BLaER1 (cell line): ENCODE data around the gene MBOAT2.
A peak's percentile ranks its signal among the peaks of the same experiment; 100 is the strongest.

Experiments used
- H3K27ac ChIP-seq: shearing (Covaris generic); formaldehyde crosslinking; 2 replicates; pipeline ENCODE4 v1.8.1; 2022
- H3K27me3 ChIP-seq: shearing (Covaris generic); formaldehyde crosslinking; 2 replicates; pipeline ENCODE4 v1.8.1; 2022
- H3K36me3 ChIP-seq: shearing (Covaris generic); formaldehyde crosslinking; 2 replicates; pipeline ENCODE4 v1.8.1; 2022
- H3K4me1 ChIP-seq: shearing (Covaris generic); formaldehyde crosslinking; 2 replicates; pipeline ENCODE4 v1.8.1; 2022
- H3K4me2 ChIP-seq: shearing (Covaris generic); formaldehyde crosslinking; 2 replicates; pipeline ENCODE4 v1.8.1; 2022
- H3K4me3 ChIP-seq: shearing (Covaris generic); formaldehyde crosslinking; 2 replicates; pipeline ENCODE4 v1.8.1; 2022
- H3K9ac ChIP-seq: shearing (Covaris generic); formaldehyde crosslinking; 2 replicates; pipeline ENCODE4 v1.8.1; 2022
- H3K9me3 ChIP-seq: shearing (Covaris generic); formaldehyde crosslinking; 2 replicates; pipeline ENCODE4 v1.8.1; 2022
- H4K20me1 ChIP-seq: shearing (Covaris generic); formaldehyde crosslinking; 2 replicates; pipeline ENCODE4 v1.8.1; 2022
- Cebpa-rat ChIP-seq: shearing (Covaris generic); IDR thresholded peaks from 2 replicates; pipeline ENCODE4 v1.8.1; 2022

The MBOAT2 gene

DNA sequence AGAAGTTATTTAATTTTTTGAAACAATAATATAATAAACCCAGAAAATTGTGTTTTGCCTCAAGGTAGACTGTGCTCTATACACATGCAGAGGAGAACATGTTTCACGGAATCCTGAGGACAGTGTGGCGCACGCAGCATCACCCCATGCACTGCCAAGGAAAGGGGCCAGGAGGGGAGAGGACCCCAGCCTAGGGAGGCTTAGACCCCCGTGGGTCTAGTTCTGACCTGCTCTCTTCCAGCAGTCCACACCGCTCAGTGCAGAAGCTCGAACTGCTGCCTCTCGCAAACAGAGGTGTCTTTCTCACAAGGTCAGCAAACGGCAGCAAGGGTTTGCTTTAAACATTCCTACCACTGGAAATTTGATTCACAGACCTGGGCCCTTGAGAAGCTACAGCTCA lies 114.5 kb downstream of the MBOAT2 start:
- H3K4me1 ChIP-seq = peaks cover 31% of the 10 kb centered on the region
- peak overlapping the region; percentile 27 for H3K4me2 ChIP-seq
- H3K9me3 ChIP-seq = no peaks in the 10 kb centered on the region
- no peaks in the 10 kb centered on the region for H3K27me3 ChIP-seq
- no peaks in the 10 kb centered on the region for H4K20me1 ChIP-seq
- no peak for TF ChIP-seq Cebpa-rat
- no peak overlapping the region for H3K4me3 ChIP-seq
- no peak overlapping the region for H3K27ac ChIP-seq
- H3K36me3 ChIP-seq = no peaks in the 10 kb centered on the region
- H3K9ac ChIP-seq = no peak overlapping the region

DNA sequence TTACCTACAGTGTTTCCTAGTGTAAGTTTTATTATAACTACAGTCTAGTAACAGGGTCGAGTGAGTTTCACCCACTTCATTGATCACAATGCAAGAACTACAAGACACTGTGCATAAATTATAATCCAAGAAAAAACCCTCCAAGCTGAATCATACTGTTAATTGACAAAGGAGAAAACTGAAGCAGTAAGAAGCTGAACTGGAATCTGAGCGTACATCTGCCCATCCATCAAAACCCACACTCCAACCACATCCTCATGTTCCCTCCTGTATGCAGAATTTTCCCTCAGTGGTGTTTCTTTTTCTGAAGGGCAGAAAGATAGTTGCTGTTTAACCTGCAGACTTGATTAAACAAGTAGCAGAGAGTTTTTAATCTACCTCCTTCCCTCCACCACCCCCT lies 116.6 kb downstream of the MBOAT2 start:
- Histone ChIP-seq H3K9ac (no peak overlapping the region), H4K20me1 (no peaks in the 10 kb centered on the region), H3K36me3 (peaks cover 5% of the 10 kb centered on the region; the same call in 1 of the 2 replicates), H3K4me2 (peak overlapping the region; percentile 49; the same call in 1 of the 2 replicates), H3K4me3 (no peak overlapping the region), H3K27me3 (no peaks in the 10 kb centered on the region), H3K9me3 (no peaks in the 10 kb centered on the region), H3K4me1 (peaks cover 31% of the 10 kb centered on the region), H3K27ac (no peak overlapping the region)
- no peak for TF ChIP-seq Cebpa-rat

DNA sequence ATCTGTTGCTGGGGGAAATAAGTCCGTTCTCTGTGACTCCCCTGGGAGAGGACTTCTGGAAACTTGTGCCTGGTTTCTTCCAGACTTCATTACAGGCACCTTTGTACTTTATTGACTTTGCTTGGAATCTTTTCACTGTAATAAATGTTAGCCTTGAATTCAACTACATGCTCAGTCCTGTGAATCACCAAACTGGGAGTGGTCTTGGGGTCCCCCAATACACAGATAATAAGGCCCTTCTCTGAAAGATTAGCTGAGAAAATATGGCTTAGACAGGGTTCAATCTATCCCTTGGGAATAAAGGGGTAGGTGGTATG lies 117.3 kb downstream of the MBOAT2 start:
- H3K9ac ChIP-seq = no peak overlapping the region
- H3K27me3 ChIP-seq = no peaks in the 10 kb centered on the region
- no peak for TF ChIP-seq Cebpa-rat
- no peaks in the 10 kb centered on the region for H4K20me1 ChIP-seq
- peaks cover 7% of the 10 kb centered on the region; the same call in 1 of the 2 replicates for H3K36me3 ChIP-seq
- no peaks in the 10 kb centered on the region for H3K9me3 ChIP-seq
- H3K4me1 ChIP-seq = peaks cover 31% of the 10 kb centered on the region
- H3K4me3 ChIP-seq = no peak overlapping the region
- no peak overlapping the region for H3K27ac ChIP-seq
- peak overlapping the region; percentile 49 for H3K4me2 ChIP-seq

DNA sequence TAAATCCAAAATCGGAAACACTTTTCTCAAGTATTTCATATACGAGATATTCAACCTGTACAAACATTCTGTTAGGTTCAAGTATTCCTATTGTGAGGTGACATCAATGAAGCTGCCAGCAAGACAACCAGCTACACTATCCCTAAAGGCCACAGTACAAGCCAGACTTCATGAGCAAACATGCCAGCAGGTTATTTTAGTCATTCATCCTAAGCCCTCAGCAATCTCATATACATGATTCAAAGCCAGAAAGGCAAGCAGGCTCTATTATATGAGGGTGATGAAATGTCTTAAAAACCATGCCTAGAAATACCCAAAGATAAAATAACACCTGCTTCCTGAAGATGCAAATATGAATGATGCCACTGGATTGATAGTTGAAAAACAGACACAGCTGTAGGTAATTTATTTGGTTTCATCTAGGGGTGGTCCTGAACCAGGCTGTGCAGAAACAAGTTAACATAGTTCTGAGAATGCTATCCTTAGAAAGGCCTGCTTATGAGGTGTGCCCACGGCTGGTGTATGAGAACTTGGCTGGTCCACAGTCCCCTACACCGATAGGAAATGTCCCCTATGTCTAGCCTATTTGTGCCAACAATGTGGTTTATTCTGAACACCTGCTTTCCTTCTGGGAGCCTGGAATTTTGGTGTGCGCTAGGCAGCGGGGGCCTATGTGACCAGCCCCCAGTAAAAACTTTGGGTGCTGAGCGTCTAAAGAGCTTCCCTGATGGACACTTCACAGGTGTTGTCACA lies 117.9 kb downstream of the MBOAT2 start:
- Histone ChIP-seq H3K27ac (no peak overlapping the region), H4K20me1 (no peaks in the 10 kb centered on the region), H3K9ac (no peak overlapping the region), H3K36me3 (peaks cover 13% of the 10 kb centered on the region; the same call in 1 of the 2 replicates), H3K9me3 (no peaks in the 10 kb centered on the region), H3K27me3 (no peaks in the 10 kb centered on the region), H3K4me1 (peaks cover 31% of the 10 kb centered on the region), H3K4me2 (peak overlapping the region; percentile 49), H3K4me3 (no peak overlapping the region)
- no peak for TF ChIP-seq Cebpa-rat

DNA sequence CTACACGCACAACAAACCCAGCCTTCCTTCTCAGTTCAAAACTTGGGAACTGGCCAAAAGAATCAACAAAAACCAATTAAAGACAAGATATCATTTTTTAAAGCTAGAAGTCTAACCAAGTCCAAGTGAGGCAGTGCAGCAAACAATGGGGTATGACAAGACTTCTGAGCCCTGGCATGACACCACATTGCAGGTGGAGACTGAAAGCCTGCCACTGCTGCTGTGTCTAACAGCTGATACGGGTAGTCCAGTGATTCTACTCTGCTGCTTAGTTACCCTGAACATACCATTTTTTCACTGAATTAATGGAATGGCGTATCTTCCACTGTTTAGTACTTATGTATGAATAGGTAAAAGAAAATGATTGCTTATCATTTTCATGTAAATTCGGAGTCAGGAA lies 118.7 kb downstream of the MBOAT2 start:
- no peak overlapping the region for H3K27ac ChIP-seq
- H3K9me3 ChIP-seq = no peaks in the 10 kb centered on the region
- no peak overlapping the region for H3K4me2 ChIP-seq
- peaks cover 19% of the 10 kb centered on the region; the same call in 1 of the 2 replicates for H3K36me3 ChIP-seq
- no peak overlapping the region for H3K9ac ChIP-seq
- no peak for TF ChIP-seq Cebpa-rat
- no peaks in the 10 kb centered on the region for H3K27me3 ChIP-seq
- H3K4me1 ChIP-seq = peaks cover 31% of the 10 kb centered on the region
- H3K4me3 ChIP-seq = no peak overlapping the region
- H4K20me1 ChIP-seq = no peaks in the 10 kb centered on the region

DNA sequence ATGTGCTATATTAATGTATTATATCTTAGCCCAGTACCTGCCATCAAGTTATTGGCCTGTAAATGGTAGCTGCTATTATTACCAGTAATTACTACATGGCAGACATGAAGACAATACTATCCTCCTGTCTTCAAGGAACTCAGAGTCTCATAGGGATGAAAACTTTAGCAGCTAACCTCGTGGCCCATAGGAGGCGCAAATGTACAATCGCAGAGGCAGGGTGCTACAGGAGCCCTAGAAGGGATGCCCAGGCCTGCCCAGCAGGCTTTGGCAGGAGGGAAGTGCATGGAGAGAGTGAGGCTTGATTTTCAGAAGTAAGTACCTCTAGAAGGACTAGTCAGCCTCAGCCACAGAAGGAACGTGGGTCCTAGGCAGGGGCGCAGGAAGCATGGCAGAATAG lies 121.4 kb downstream of the MBOAT2 start:
- Histone ChIP-seq H3K9ac (no peak overlapping the region), H3K27me3 (no peaks in the 10 kb centered on the region), H3K27ac (no peak overlapping the region), H3K4me2 (no peak overlapping the region), H3K9me3 (no peaks in the 10 kb centered on the region), H4K20me1 (no peaks in the 10 kb centered on the region), H3K4me1 (peaks cover 23% of the 10 kb centered on the region), H3K4me3 (no peak overlapping the region), H3K36me3 (peaks cover 27% of the 10 kb centered on the region; the same call in 1 of the 2 replicates)
- TF ChIP-seq Cebpa-rat = no peak

DNA sequence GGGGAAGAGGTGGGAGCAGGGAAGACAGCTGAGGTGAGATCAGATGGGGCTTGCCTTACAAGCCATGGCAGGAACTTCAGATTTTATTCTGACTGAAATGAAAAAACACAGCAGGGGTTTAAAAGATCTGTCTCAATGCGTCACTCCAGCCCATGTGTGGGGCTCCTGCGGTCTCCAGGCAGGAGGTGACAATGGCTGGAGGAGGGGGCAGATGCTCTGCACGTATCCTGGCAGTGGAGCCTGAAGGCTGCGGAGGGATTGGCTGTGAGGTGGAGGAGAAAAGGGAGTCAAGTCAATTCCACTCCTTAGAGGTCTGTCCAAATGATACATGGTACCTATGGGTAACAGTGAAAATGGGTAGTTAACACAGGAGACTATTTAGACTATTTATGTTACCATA lies 125.6 kb downstream of the MBOAT2 start:
- no peak overlapping the region for H3K27ac ChIP-seq
- peaks cover 36% of the 10 kb centered on the region for H3K36me3 ChIP-seq
- no peaks in the 10 kb centered on the region for H3K27me3 ChIP-seq
- no peaks in the 10 kb centered on the region for H3K9me3 ChIP-seq
- no peak overlapping the region for H3K4me3 ChIP-seq
- H3K4me2 ChIP-seq = no peak overlapping the region
- no peak overlapping the region for H3K9ac ChIP-seq
- H4K20me1 ChIP-seq = no peaks in the 10 kb centered on the region
- no peaks in the 10 kb centered on the region for H3K4me1 ChIP-seq
- no peak for TF ChIP-seq Cebpa-rat

DNA sequence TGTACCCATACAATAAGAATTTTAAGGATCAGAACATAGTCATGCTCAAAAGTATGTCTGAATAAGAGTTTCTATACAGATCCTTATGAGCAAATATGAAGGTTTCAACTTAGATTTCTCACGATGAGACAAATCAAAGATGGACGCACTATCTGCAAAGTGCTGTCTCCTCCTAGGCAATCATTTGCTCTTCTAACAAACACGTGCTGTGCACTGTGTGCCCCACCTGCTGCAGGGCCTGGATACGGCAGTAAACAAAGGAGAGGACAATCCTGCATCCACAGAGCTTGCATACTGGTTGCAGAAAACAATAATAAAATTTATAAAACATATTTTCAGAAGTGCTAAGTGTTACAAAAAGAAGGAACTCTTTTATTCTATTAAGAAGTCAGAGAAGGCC lies 126.2 kb downstream of the MBOAT2 start:
- Histone ChIP-seq H3K4me3 (no peak overlapping the region), H3K4me1 (no peaks in the 10 kb centered on the region), H3K9ac (no peak overlapping the region), H3K27me3 (no peaks in the 10 kb centered on the region), H3K36me3 (peaks cover 36% of the 10 kb centered on the region), H3K27ac (no peak overlapping the region), H4K20me1 (no peaks in the 10 kb centered on the region), H3K4me2 (no peak overlapping the region), H3K9me3 (no peaks in the 10 kb centered on the region)
- TF ChIP-seq Cebpa-rat = no peak

DNA sequence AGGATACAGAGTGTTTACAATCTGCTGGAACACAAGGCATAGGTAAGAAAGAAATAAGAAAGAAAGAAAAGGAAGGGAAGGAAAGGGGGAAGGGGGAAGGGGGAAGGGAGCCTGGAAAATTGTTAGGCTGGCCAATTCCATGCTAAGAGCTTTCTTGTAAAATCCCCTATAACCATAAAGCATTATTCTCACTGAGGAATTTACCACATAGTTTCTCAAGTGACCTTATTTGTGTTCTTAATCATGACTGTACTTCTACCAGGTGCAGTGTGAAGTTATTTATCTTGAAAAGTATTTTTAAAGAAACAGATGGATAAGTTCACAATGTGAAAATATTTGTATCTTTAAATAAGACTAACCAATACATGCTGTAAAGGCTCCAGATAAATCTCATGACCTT lies 126.9 kb downstream of the MBOAT2 start:
- Histone ChIP-seq H3K9ac (no peak overlapping the region), H3K4me1 (no peaks in the 10 kb centered on the region), H4K20me1 (no peaks in the 10 kb centered on the region), H3K4me2 (no peak overlapping the region), H3K4me3 (no peak overlapping the region), H3K36me3 (peaks cover 36% of the 10 kb centered on the region), H3K9me3 (no peaks in the 10 kb centered on the region), H3K27ac (no peak overlapping the region), H3K27me3 (no peaks in the 10 kb centered on the region)
- TF ChIP-seq Cebpa-rat = no peak

DNA sequence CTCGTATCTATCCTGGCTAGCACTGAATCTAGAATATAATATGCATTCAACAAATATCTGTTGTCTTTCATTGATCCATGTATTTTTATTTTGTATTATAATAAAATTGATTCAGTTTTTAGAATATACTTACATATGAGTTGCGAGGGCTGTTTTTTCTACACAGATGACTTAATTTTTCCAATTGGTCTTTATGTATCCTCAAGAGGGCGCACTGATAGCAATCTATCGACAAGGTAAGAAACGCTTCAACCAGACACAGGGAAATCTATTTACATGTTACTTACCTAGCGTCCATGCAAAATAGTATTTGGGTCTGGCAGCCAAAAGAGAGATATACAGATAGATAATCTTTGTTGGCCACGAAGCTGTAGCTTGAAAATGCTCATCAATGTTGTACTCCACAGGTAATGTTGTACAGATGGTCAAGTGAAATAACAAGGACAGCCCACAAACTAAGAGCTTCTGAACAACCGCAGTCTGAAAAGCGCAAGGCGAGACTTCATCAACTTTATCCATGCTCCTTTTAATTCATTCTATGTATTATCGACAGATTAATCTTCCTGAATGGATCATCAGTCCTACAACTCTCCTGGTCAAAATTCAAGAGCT lies 130.6 kb downstream of the MBOAT2 start:
- no peaks in the 10 kb centered on the region for H4K20me1 ChIP-seq
- TF ChIP-seq Cebpa-rat = no peak
- no peaks in the 10 kb centered on the region for H3K4me1 ChIP-seq
- no peak overlapping the region for H3K9ac ChIP-seq
- no peaks in the 10 kb centered on the region for H3K9me3 ChIP-seq
- H3K4me2 ChIP-seq = no peak overlapping the region
- H3K36me3 ChIP-seq = peaks cover 20% of the 10 kb centered on the region
- H3K4me3 ChIP-seq = no peak overlapping the region
- no peak overlapping the region for H3K27ac ChIP-seq
- H3K27me3 ChIP-seq = no peaks in the 10 kb centered on the region
